Liver (tissue), 9 donors: ENCODE results near the gene COL27A1. TPM values are rescaled to one million over a fixed set of nuclear protein-coding genes. Genes with fewer than 3 reads are reported as not detected.
A peak's percentile ranks its signal among the peaks of the same experiment; 100 is the strongest.

Experiments used
- DNase-seq: peaks from one replicate; pipeline ENCODE4 v3.0.0-alpha.2; 2017; ENCODE audit warnings: low spot score
- H3K27ac ChIP-seq, 2 donors: one replicate each; pipeline ENCODE4 v1.7.0; 2013; ENCODE audit warnings: inconsistent platforms in 2 of 2, low read length in 2 of 2, control low read depth in 1 of 2, low read depth in 1 of 2, mild to moderate bottlenecking in 1 of 2
- H3K27me3 ChIP-seq, 4 donors: one replicate each; pipeline versions ENCODE4 v1.6.1 to v1.7.0; 2013; ENCODE audit warnings: low read length in 3 of 4, inconsistent platforms in 1 of 4, mild to moderate bottlenecking in 1 of 4, moderate library complexity in 1 of 4; ENCODE audit not compliant: control insufficient read depth in 4 of 4, insufficient read depth in 4 of 4
- H3K36me3 ChIP-seq, 4 donors: one replicate each; pipeline versions ENCODE4 v1.6.1 to v1.7.0; 2013; ENCODE audit warnings: low read length in 3 of 4, mild to moderate bottlenecking in 3 of 4, low read depth in 1 of 4, moderate library complexity in 1 of 4; ENCODE audit not compliant: control insufficient read depth in 4 of 4, insufficient read depth in 3 of 4
- H3K4me1 ChIP-seq, 4 donors: one replicate each; pipeline versions ENCODE4 v1.6.1 to v1.7.0; 2013; ENCODE audit warnings: low read length in 3 of 4, mild to moderate bottlenecking in 3 of 4, moderate library complexity in 1 of 4; ENCODE audit not compliant: control insufficient read depth in 4 of 4, insufficient read depth in 4 of 4
- H3K4me3 ChIP-seq, 3 donors: one replicate each; pipeline versions ENCODE4 v1.6.1 to v1.7.0; 2013; ENCODE audit warnings: low read length in 3 of 3, control low read depth in 1 of 3, low read depth in 1 of 3, mild to moderate bottlenecking in 1 of 3
- H3K9ac ChIP-seq, 2 donors: one replicate each; pipeline ENCODE4 v1.7.0; 2013; ENCODE audit warnings: low read length in 2 of 2, mild to moderate bottlenecking in 2 of 2, moderate library complexity in 2 of 2, control low read depth in 1 of 2, low read depth in 1 of 2
- H3K9me3 ChIP-seq, 4 donors: one replicate each; pipeline versions ENCODE4 v1.6.1 to v1.7.0; 2013; ENCODE audit warnings: low read length in 3 of 4; ENCODE audit not compliant: control insufficient read depth in 4 of 4
- CTCF ChIP-seq: fragments of 150-350 bp; IDR thresholded peaks from 2 replicates; pipeline ENCODE4 v1.5.1; 2017; ENCODE audit warnings: improper control_type of control experiment, low read depth, low read length; ENCODE audit not compliant: missing input control
- EGR1 ChIP-seq, 2 donors: IDR thresholded peaks; 2 replicates each; pipeline ENCODE4 v1.6.1; 2016 to 2018; ENCODE audit warnings: antibody characterized with exemption in 2 of 2, low read depth in 2 of 2
- FOXA2 ChIP-seq: IDR thresholded peaks from 2 replicates; pipeline ENCODE4 v1.6.1; 2016; ENCODE audit warnings: antibody characterized with exemption
- GABPA ChIP-seq, 2 donors: IDR thresholded peaks in 1 of 2; conservative IDR thresholded peaks in 1 of 2; 2 replicates each; pipeline ENCODE4 v1.6.1; 2016; ENCODE audit warnings: antibody characterized with exemption in 2 of 2, mild to moderate bottlenecking in 1 of 2, moderate library complexity in 1 of 2
- HNF4G ChIP-seq: IDR thresholded peaks from 2 replicates; pipeline ENCODE4 v1.6.1; 2016; ENCODE audit warnings: antibody characterized with exemption
- JUND ChIP-seq, 2 donors: IDR thresholded peaks; 2 replicates each; pipeline ENCODE4 v1.6.1; 2016; ENCODE audit warnings: antibody characterized with exemption in 2 of 2
- NR2F2 ChIP-seq: IDR thresholded peaks from 2 replicates; pipeline ENCODE4 v1.6.1; 2016; ENCODE audit warnings: antibody characterized with exemption
- RAD21 ChIP-seq, 2 donors: IDR thresholded peaks; 2 replicates each; pipeline ENCODE4 v1.6.1; 2016; ENCODE audit warnings: antibody characterized with exemption in 2 of 2, mild to moderate bottlenecking in 2 of 2
- REST ChIP-seq: IDR thresholded peaks from 2 replicates; pipeline ENCODE4 v1.6.1; 2016; ENCODE audit warnings: antibody characterized with exemption, mild to moderate bottlenecking
- SP1 ChIP-seq: IDR thresholded peaks from 2 replicates; pipeline ENCODE4 v1.6.1; 2018; ENCODE audit warnings: antibody characterized with exemption, mild to moderate bottlenecking
- TAF1 ChIP-seq: conservative IDR thresholded peaks from 2 replicates; pipeline ENCODE4 v1.6.1; 2016; ENCODE audit warnings: antibody characterized with exemption, mild to moderate bottlenecking
- YY1 ChIP-seq: IDR thresholded peaks from 2 replicates; pipeline ENCODE4 v1.6.1; 2016; ENCODE audit warnings: antibody characterized with exemption, mild to moderate bottlenecking
- ZBTB33 ChIP-seq: IDR thresholded peaks from 2 replicates; pipeline ENCODE4 v1.6.1; 2016; ENCODE audit warnings: antibody characterized with exemption
- WGBS: extraction: QIAGEN DNeasy Blood & Tissue Kit; methylation state at CpG from one replicate; pipeline ENCODE4 v1.1.7; 2013; 5-methylcytosine and 5-hydroxymethylcytosine counted together
- polyA plus RNA-seq, 2 donors: library from polyadenylated mRNA; stranded (reverse) in 1 of 2; unstranded in 1 of 2; fragments of 200-250 nt in 1 of 2; fragments of >200 nt in 1 of 2; fragmentation: Nextera tagmentation in 1 of 2; extraction: Ambion mirVana in 1 of 2; gene quantifications; one replicate each; pipeline versions ENCODE4 v1.2.1 to v1.2.3, GENCODE V29; 2013 to 2015
- total RNA-seq, 2 donors: library from RNA; depleted of rRNA; stranded (reverse); fragments of >200 nt; gene quantifications; one replicate each; pipeline ENCODE4 v1.2.3, GENCODE V29; 2014
- TF ChIP-seq, protein P1 (sequence below): IDR thresholded peaks from 2 replicates; pipeline ENCODE4 v1.6.1; 2016; ENCODE audit warnings: antibody characterized with exemption
- donor health status: healthy.
- donor health status: healthy.
- donor health status: healthy.
- donor health status: healthy.
- donor health status: healthy.

The COL27A1 gene
- total and polyA plus RNA-seq, 4 donors: 7.0 to 20.4 (median 12.0) TPM

GRCh38 chr9:114157516-114158176, 2.3 kb downstream of the COL27A1 start (continued):
- TF ChIP-seq CTCF: no peak
- TF ChIP-seq EGR1 (IDR thresholded peaks at IDR 0.05; ENCODE audit: low read depth in 2 of 2): no peak
- TF ChIP-seq SP1: no peak
- TF ChIP-seq JUND (IDR thresholded peaks at IDR 0.05): no peak
- TF ChIP-seq FOXA2: no peak
- TF ChIP-seq, protein P1, sequence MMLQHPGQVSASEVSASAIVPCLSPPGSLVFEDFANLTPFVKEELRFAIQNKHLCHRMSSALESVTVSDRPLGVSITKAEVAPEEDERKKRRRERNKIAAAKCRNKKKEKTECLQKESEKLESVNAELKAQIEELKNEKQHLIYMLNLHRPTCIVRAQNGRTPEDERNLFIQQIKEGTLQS: no peak
- TF ChIP-seq GABPA (IDR thresholded peaks at IDR 0.05 in 1 of 2, conservative IDR thresholded peaks at IDR 0.05 in 1 of 2): no peak

DNA sequence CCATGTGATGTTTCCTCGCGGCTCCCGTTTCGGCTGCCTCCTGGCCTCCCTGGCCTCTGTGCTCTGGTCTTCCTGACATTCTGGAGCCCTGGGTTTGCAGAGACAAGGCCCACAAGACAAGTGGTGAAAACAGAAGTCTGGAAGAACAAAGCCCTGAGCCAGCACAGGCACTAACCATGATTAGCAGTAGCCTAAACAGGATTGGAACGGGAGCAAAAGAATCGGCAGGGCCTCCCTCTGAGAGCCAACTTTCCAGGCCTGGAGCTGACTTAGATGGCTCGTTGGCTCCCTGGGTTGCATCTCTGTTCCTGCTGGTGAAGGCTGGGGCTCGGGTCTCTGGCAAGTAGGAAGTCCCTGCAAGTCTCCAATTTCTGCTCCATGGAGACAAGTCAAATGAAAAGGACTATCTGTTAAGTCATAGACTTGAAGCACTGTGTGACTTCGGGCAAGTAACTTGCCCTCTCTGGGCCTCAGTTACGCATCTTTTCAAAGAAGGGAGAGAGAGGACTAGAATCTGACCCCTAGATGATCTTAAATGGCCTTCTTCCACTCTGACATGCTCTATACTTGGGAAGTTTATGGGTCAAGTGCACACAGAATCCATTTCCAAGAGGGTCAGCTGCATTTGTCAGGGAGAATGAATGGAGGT, 3.3 kb downstream of the COL27A1 start:
- H3K4me1 ChIP-seq: peaks cover 14 to 76% (median 52%) of the 10 kb centered on the region in 4 donors
- WGBS: 82% methylated on average over 10 of the region's 10 CpGs
- H3K36me3 ChIP-seq: no peaks in the 10 kb centered on the region
- H3K9me3 ChIP-seq: no peaks in the 10 kb centered on the region
- no peaks in the 10 kb centered on the region for H3K27me3 ChIP-seq
- H3K9ac ChIP-seq: no peak overlapping the region
- no peak overlapping the region for H3K4me3 ChIP-seq
- DNase-seq: no peak
- H3K27ac ChIP-seq: peak overlapping the region in 1 of 2 donors; percentile 87
- no peak for TF ChIP-seq TAF1
- TF ChIP-seq YY1: no peak
- no peak for TF ChIP-seq HNF4G
- TF ChIP-seq ZBTB33: no peak
- no peak for TF ChIP-seq NR2F2
- TF ChIP-seq REST: no peak
- TF ChIP-seq JUND (IDR thresholded peaks at IDR 0.05): no peak
- TF ChIP-seq RAD21 (IDR thresholded peaks at IDR 0.05): no peak
- TF ChIP-seq FOXA2: no peak
